H1 (cell line): ENCODE results near the gene TBC1D28.
"Not testable (repeated sequence)": the region's sequence is repeated elsewhere in the genome, so short reads cannot be mapped to it uniquely, and the experiment has no call there.

Experiments used
- CHD1 ChIP-seq: IDR thresholded peaks from 2 replicates; pipeline ENCODE4 v1.6.1; 2012; ENCODE audit warnings: low read depth, low read length, improper control_type of control experiment
- CTCF ChIP-seq, 3 experiments: IDR thresholded peaks; 1 replicate in 2 of 3; 2 replicates in 1 of 3; pipeline versions ENCODE4 v1.5.1 to v1.6.1; 2011; ENCODE audit warnings: low read length in 3 of 3, mild to moderate bottlenecking in 3 of 3, inconsistent platforms in 2 of 3, low read depth in 1 of 3, moderate library complexity in 1 of 3; ENCODE audit not compliant: insufficient read depth in 1 of 3; ENCODE audit errors: control extremely low read depth in 1 of 3
- MAFK ChIP-seq: IDR thresholded peaks from 2 replicates; pipeline ENCODE4 v1.6.1; 2012; ENCODE audit warnings: low read depth, mild to moderate bottlenecking, improper control_type of control experiment, low read length
- POLR2A ChIP-seq, 2 experiments: IDR thresholded peaks; 1 replicate in 1 of 2; 2 replicates in 1 of 2; pipeline ENCODE4 v1.6.1; 2011; ENCODE audit warnings: low read depth in 2 of 2, low read length in 2 of 2, mild to moderate bottlenecking in 2 of 2; ENCODE audit errors: control extremely low read depth in 1 of 2
- POLR2AphosphoS5 ChIP-seq: IDR thresholded peaks from 2 replicates; pipeline ENCODE4 v1.6.1; 2011; ENCODE audit warnings: low read depth, low read length
- TF ChIP-seq, protein P1 (sequence below): IDR thresholded peaks from 2 replicates; pipeline ENCODE4 v1.6.1; 2012; ENCODE audit warnings: inconsistent platforms

- TF ChIP-seq CTCF (IDR thresholded peaks at IDR 0.05; ENCODE audit: control extremely low read depth in 1 of 3, insufficient read depth in 1 of 3, low read depth in 1 of 3, low read length in 3 of 3); MAFK; CHD1; POLR2AphosphoS5; POLR2A (IDR thresholded peaks at IDR 0.05; ENCODE audit: control extremely low read depth in 1 of 2, low read depth in 2 of 2, low read length in 2 of 2): not testable (repeated sequence)
- TF ChIP-seq, protein P1, sequence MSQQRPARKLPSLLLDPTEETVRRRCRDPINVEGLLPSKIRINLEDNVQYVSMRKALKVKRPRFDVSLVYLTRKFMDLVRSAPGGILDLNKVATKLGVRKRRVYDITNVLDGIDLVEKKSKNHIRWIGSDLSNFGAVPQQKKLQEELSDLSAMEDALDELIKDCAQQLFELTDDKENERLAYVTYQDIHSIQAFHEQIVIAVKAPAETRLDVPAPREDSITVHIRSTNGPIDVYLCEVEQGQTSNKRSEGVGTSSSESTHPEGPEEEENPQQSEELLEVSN, result not testable (repeated sequence)
Measured at GRCh38 chr17:18634550-18635263, 9.5 kb downstream of the TBC1D28 start.
